Measurements from ENCODE around the gene CGN.

- TF ChIP-seq TAF1 (IDR thresholded peaks at IDR 0.05; ENCODE audit: low read depth) (no peak), EZH2 (IDR thresholded peaks at IDR 0.05; ENCODE audit: borderline replicate concordance, insufficient read depth, low read length, poor library complexity, severe bottlenecking) (no peak), SMC3 (conservative IDR thresholded peaks at IDR 0.05; ENCODE audit: poor library complexity) (no peak), EP300 (conservative IDR thresholded peaks at IDR 0.05; ENCODE audit: poor library complexity, severe bottlenecking) (no peak)
- TF ChIP-seq, protein P1, sequence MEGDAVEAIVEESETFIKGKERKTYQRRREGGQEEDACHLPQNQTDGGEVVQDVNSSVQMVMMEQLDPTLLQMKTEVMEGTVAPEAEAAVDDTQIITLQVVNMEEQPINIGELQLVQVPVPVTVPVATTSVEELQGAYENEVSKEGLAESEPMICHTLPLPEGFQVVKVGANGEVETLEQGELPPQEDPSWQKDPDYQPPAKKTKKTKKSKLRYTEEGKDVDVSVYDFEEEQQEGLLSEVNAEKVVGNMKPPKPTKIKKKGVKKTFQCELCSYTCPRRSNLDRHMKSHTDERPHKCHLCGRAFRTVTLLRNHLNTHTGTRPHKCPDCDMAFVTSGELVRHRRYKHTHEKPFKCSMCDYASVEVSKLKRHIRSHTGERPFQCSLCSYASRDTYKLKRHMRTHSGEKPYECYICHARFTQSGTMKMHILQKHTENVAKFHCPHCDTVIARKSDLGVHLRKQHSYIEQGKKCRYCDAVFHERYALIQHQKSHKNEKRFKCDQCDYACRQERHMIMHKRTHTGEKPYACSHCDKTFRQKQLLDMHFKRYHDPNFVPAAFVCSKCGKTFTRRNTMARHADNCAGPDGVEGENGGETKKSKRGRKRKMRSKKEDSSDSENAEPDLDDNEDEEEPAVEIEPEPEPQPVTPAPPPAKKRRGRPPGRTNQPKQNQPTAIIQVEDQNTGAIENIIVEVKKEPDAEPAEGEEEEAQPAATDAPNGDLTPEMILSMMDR (IDR thresholded peaks at IDR 0.05; ENCODE audit: poor library complexity, severe bottlenecking) = no peak
- TF ChIP-seq, protein P2, sequence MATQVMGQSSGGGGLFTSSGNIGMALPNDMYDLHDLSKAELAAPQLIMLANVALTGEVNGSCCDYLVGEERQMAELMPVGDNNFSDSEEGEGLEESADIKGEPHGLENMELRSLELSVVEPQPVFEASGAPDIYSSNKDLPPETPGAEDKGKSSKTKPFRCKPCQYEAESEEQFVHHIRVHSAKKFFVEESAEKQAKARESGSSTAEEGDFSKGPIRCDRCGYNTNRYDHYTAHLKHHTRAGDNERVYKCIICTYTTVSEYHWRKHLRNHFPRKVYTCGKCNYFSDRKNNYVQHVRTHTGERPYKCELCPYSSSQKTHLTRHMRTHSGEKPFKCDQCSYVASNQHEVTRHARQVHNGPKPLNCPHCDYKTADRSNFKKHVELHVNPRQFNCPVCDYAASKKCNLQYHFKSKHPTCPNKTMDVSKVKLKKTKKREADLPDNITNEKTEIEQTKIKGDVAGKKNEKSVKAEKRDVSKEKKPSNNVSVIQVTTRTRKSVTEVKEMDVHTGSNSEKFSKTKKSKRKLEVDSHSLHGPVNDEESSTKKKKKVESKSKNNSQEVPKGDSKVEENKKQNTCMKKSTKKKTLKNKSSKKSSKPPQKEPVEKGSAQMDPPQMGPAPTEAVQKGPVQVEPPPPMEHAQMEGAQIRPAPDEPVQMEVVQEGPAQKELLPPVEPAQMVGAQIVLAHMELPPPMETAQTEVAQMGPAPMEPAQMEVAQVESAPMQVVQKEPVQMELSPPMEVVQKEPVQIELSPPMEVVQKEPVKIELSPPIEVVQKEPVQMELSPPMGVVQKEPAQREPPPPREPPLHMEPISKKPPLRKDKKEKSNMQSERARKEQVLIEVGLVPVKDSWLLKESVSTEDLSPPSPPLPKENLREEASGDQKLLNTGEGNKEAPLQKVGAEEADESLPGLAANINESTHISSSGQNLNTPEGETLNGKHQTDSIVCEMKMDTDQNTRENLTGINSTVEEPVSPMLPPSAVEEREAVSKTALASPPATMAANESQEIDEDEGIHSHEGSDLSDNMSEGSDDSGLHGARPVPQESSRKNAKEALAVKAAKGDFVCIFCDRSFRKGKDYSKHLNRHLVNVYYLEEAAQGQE (IDR thresholded peaks at IDR 0.05; ENCODE audit: borderline replicate concordance) = no peak
Observed at GRCh38 chr1:151465026-151465425, 46.2 kb upstream of the CGN start.

Measured in neural cell (in vitro differentiated cells).